Endothelial cell (in vitro differentiated cells): ENCODE data around the gene PIM1. TPM values are rescaled to one million over a fixed set of nuclear protein-coding genes. Genes with fewer than 3 reads are reported as not detected.

Experiments used
- DNase-seq: peaks from one replicate; pipeline ENCODE4 v3.0.0; 2021; ENCODE audit warnings: low spot score
- H3K27ac Mint-ChIP-seq: one replicate; pipeline ENCODE4 v1.8.0; 2021; ENCODE audit warnings: mixed read lengths, inconsistent platforms; ENCODE audit not compliant: unreplicated experiment
- H3K27me3 Mint-ChIP-seq: one replicate; pipeline ENCODE4 v1.8.0; 2021; ENCODE audit warnings: mild to moderate bottlenecking, moderate library complexity, mixed read lengths, inconsistent platforms; ENCODE audit not compliant: unreplicated experiment
- H3K36me3 Mint-ChIP-seq: one replicate; pipeline ENCODE4 v1.8.0; 2021; ENCODE audit warnings: mild to moderate bottlenecking, low read depth, mixed read lengths, inconsistent platforms; ENCODE audit not compliant: unreplicated experiment
- H3K4me1 Mint-ChIP-seq: one replicate; pipeline ENCODE4 v1.8.0; 2021; ENCODE audit warnings: mild to moderate bottlenecking, mixed read lengths, inconsistent platforms; ENCODE audit not compliant: unreplicated experiment
- H3K4me3 Mint-ChIP-seq: one replicate; pipeline ENCODE4 v1.8.0; 2021; ENCODE audit warnings: mild to moderate bottlenecking, mixed read lengths, inconsistent platforms; ENCODE audit not compliant: unreplicated experiment
- H3K9me3 Mint-ChIP-seq: one replicate; pipeline ENCODE4 v1.8.0; 2021; ENCODE audit warnings: mixed read lengths, inconsistent platforms; ENCODE audit not compliant: unreplicated experiment
- CTCF ChIP-seq: fragments of 200-600 bp; sonication (generic); IDR thresholded peaks from one replicate; pipeline ENCODE4 v1.5.0; 2021; ENCODE audit warnings: antibody characterized with exemption; ENCODE audit not compliant: unreplicated experiment
- total RNA-seq: library from RNA; stranded (reverse); fragmentation: NEBNext Ultra II Directional; extraction: Animal tissue kit (Norgen Biotek cat#: 25700); gene quantifications from one replicate; pipeline ENCODE4 v1.2.1, GENCODE V29; 2021; ENCODE audit not compliant: unreplicated experiment

The PIM1 gene
- total RNA-seq, 1 donor from 2014 or later = 9.6 TPM

GRCh38 chr6:37209461-37210205 lies 39.7 kb downstream of the PIM1 start:
- H3K4me1 Mint-ChIP-seq = peaks cover 18% of the 10 kb centered on the region
- H3K4me3 Mint-ChIP-seq = no peak overlapping the region
- no peak for TF ChIP-seq CTCF
- H3K27me3 Mint-ChIP-seq = peaks cover 5% of the 10 kb centered on the region
- no peak for DNase-seq
- H3K27ac Mint-ChIP-seq = no peak overlapping the region
- no peaks in the 10 kb centered on the region for H3K9me3 Mint-ChIP-seq
- H3K36me3 Mint-ChIP-seq = no peaks in the 10 kb centered on the region

- Mint-ChIP-seq H3K9me3 (no peaks in the 10 kb centered on the region), H3K4me1 (peaks cover 12% of the 10 kb centered on the region), H3K4me3 (no peak overlapping the region), H3K36me3 (no peaks in the 10 kb centered on the region), H3K27me3 (peaks cover 5% of the 10 kb centered on the region), H3K27ac (no peak overlapping the region)
- peak; percentile 81 for DNase-seq
- TF ChIP-seq CTCF = peak; percentile 91
Observed at GRCh38 chr6:37210313-37210968, 40.5 kb downstream of the PIM1 start.

- Mint-ChIP-seq H3K36me3 (no peaks in the 10 kb centered on the region), H3K4me1 (peaks cover 7% of the 10 kb centered on the region), H3K9me3 (no peaks in the 10 kb centered on the region), H3K27ac (no peak overlapping the region), H3K4me3 (no peak overlapping the region), H3K27me3 (peaks cover 4% of the 10 kb centered on the region)
- DNase-seq = no peak
- no peak for TF ChIP-seq CTCF
Observed at GRCh38 chr6:37212268-37212667, 42.3 kb downstream of the PIM1 start.

- DNase-seq = no peak
- Mint-ChIP-seq H3K36me3 (peaks cover 3% of the 10 kb centered on the region), H3K27ac (no peak overlapping the region), H3K9me3 (no peaks in the 10 kb centered on the region), H3K27me3 (no peaks in the 10 kb centered on the region), H3K4me1 (peaks cover 15% of the 10 kb centered on the region), H3K4me3 (peak overlapping the region; percentile 18)
- no peak for TF ChIP-seq CTCF
Observed at GRCh38 chr6:37218061-37218460, 48.1 kb downstream of the PIM1 start.

- no peaks in the 10 kb centered on the region for H3K9me3 Mint-ChIP-seq
- H3K27me3 Mint-ChIP-seq = no peaks in the 10 kb centered on the region
- DNase-seq = no peak
- peak overlapping the region; percentile 18 for H3K4me3 Mint-ChIP-seq
- H3K27ac Mint-ChIP-seq = no peak overlapping the region
- H3K36me3 Mint-ChIP-seq = peaks cover 3% of the 10 kb centered on the region
- no peak for TF ChIP-seq CTCF
- H3K4me1 Mint-ChIP-seq = peaks cover 15% of the 10 kb centered on the region
Observed at GRCh38 chr6:37218511-37218910, 48.6 kb downstream of the PIM1 start.
